ENCODE measurements around the gene GAS2L1.

Gene GAS2L1

DNA sequence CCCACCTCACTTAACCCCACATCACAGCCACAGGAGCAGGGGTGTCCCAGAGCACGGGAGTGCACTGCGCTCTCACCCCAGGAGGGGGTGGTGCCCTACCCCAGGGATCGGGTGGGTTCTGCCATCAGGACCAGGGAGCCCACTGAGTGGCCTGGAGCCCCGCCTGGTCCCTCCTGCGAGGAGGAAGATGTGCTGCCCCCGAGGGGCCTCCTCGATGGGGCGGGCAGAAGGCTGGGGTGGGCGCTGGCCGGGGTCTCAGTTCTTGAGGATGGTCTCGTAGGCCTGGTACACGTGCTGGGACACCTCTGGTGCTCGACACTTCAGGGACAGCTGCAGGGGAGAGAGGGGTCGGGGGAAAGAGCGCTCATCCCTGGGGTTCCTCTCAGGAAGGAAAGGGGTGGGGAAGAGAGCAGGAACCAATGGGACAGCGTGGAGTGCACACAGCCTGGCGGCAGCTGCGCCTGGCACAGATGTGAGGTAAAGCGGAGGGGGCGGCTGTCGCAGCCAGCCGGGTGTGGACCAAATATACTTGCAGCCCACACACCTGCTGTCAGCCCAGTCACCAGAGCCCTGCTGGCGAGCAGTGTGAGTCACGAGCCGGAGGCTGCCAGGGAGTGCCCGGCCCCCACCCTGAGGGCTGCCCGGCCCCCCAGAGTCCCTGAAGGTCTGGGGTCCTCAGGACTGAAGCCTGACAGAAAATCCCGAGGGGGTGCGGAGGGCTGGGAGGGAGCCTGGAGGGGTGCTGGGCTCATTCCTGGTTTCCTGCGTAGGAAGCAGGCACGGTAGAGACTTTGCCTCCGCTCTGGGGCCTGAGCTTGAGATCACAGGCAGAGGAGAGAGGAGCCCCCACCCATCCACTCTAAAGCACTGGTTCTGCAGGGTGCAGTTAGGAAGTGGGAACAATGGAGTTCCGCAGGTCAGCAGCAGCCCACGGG, 22.4 kb downstream of the GAS2L1 start:
- DNase-seq = no peak

DNA sequence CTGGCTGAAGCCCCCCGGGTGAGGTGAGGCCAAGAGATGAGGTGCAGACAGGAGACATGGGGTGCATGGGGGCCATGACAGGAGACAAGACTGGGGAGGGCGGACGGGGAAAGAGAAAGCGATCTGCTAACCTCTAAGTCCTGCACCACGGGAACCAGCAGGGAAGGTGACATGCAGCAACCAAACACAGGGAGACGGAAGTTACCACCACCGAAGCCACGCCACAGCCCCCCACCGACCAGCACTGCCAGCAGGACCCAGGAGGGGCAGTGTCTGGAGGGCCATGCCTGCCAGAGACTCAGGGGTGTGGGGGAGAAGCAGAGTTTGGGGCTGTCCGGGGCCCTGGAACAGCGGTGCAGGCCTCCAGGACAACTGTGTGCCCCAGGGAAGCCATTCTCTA, 23.1 kb downstream of the GAS2L1 start:
- no peak for DNase-seq

DNA sequence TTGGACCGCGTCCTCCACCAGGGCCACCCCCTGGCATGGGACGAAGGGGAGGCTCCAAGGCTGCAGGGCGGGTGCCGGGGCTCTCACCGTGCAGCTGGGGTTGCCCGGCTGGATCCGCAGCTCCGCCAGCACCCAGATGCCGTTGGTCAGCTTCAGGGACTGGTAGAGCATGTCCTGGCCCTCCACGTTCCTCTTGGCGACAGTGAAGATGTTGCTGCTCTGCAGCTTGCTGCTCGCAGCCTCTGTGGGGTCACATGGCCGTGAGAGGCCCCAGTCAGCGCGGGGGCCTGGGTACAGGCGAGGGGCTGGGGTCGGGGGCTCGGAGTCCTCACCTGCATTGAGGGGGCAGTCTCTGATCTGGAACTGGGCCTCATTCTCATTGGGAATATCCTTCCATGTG, 23.8 kb downstream of the GAS2L1 start:
- no peak for DNase-seq

DNA sequence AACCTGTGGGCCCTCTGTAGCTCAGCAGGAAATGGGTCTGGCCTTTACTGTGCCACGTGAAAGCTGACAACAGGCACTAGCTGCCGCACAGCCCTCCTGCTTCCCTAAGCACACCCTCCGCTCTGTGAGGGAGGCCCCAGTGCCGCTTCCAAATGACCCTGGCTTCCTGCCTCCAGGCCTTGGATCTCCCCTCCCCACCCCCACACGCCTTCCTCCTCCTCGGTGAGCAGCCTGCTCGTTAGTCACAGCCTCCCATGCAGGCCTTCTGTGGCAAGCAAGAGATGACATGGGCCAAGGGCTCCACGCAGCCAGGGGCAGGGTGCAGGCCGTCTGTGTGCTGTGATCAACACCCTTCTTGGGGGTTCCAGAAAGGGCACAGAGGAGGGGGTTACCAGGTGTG, 24.3 kb downstream of the GAS2L1 start:
- DNase-seq = no peak

DNA sequence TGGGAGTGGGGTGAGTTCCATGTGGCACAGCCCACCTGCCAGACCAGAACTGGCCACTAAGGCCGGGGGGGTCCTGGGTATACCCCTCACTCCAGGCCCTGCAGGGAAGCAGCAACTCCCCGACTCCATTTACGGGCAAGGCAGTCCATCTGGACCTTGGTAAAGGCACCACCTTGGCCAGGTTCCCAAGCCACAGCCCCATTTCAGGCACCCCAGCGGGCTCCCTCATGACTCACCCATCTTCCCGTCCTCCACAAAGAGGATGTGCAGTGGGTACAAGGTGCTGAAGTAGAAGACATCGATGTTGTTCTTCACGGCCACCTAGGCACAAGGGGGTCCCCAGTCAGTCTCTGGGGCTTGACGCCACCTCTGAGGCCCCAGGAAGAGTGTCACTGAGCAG, 24.8 kb downstream of the GAS2L1 start:
- no peak for DNase-seq

DNA sequence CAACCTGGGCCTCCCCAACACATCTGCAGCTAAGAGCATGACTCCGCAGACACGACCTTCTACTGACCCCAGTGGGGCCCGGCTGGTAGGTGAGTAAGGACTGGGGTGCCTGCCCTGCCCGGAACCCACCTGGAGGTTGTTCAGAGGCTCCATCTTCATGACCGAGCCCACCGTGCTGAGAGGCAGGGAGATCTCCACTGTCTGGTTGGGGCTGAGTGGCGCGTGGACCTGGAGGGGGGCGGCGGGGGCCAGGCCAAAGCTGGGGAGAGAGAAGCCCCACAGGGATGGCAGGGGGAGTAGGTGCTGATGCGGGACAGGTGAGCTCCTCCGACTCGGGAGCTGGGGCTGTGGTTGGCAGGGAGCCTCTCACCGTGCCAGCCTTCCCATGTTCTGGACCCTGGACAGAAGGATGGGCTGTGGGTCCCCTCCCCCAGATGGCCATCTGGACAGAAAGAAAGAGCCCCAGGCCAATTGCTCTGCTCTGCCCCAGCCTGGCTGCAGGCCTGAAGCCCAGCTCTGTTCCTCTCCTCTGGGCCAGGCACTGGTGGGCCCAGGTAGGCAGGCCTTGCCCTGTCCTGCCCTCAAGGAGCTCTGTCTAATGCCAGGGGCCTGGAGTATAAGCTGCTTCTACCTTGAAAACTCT, 25.3 kb downstream of the GAS2L1 start:
- DNase-seq = no peak

DNA sequence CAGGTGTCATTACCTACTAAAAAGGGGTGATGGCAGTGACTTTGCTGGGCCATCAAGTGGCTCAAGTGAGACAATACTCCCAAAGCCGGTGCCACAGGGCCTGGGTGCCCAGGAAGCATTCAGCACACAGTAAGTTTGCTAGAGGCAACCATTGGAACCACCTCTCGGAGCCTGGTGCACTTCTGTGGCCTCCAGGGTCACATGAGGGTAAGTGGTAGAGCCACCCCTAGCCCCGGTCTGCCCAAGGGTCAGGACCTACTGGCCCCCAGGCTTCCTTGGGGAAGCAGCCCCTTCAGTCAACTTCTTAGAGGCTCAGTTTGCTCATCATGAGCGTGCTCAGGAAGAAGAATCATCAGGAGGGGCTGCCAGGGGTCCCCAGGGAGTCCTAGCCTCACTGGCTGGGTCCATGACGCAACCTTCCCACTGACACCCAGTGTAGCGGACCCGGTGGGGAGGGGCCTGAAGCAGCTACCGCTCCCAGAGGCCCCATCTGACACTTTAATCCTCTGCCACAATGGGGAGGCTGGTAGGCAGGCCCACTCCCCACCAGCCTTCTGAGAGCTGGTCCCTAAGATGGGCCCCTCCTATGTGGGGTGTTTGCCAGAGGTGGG, 26.5 kb downstream of the GAS2L1 start:
- DNase-seq = no peak

DNA sequence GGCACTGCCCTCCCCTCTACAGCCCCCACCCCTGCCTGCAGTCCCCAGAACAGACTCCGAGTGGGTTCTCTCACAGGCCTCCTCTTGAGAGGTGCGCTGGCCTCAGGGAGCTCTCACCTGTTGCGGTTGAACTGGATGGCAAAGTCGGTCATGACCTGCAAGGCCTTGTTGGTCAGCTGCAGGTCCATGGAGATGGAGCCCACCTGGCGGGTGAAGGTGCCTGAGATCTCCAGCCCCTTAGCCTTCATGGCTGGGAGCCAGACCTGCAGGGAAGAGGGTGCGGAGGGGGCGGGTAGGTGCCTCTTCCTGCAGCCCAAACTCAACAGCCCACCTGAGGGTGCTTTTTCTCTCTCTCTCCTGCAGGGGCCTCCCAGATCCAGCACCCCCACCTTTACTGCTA, 27.7 kb downstream of the GAS2L1 start:
- no peak for DNase-seq

DNA sequence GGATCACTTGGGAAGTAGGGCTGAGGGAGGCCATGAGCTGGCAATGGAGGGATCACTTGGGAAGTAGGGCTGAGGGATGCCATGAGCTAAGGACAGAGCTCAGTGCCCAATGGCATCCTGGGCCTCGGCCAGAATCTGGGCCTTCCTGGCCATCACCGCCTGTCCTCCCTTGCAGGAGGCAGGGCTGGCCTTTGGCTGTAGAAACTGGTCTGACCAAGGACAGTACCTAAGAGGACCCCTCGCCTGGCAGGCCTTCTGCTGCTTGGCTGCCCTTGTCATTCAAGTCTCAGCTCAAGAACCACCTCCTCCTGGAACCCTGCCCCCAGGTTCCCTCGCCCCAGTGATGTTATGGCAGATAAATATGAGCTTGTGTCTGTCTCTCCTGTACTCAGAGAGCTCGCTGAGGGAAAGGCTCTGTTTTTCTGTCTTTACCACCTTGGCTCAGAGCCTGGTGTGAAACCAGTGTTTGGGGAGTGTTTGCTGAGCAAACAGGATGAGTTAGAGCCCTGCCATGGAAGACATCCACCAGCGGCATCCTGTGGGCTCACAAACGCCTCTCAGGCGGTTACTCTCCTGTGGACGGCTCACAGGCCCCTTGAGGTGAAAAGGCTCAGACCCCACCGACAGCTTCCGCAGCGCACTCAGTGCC, 28.4 kb downstream of the GAS2L1 start:
- no peak for DNase-seq

DNA sequence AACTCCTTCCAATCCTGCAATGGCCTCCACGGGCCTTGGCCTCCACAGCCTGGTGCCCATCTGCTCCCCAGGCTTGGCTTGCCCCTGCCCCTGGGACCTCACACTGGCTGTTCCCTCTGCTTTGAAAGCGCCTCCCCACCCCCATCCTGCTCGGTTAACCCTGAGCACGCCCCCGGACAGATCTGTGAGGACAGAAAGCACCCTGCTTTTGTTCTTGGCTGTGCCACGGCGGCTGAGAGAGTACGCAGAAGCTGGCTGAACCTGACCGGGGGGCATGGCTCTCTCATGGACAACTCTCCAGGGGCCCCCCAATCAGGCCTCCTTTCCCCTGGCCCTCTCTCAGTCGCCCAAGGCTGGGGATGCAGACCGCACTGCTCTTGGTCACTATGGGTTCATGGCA, 29.2 kb downstream of the GAS2L1 start:
- no peak for DNase-seq

DNA sequence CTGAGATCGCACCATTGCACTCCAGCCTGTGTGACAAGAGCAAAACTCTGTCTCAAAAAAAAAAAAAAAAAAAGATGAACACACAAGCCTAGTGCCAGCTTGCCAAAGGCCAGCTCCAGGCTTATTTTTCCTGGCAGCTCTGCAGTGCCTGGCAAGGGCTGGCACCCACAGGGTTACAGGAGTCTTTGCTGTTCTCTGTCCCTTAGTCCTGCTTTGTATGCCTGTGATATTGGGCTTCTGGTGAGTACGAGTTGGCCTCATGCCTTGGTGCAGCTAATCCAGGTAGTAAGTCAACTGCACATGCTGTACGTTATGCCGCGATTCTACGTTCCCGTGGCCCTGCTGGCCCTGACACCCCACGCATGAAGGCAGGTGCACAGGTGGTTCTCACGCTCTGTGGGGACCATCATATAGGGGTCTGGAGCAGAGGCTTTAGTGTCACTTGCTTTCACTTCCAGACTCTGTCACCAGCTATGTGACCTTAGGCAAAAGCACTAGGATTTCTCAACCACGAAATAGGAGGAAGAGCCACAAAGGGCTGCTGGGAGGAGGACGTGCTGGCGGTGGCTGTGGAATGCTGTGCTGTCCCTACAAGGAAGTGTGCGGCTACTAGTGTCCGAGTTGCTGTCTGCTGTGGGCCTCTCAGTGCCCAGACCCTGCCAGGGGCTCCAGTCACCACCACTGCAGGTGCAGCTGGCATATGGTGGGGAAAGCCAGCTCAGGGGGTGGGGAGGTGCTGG, 30.5 kb downstream of the GAS2L1 start:
- no peak for DNase-seq

DNA sequence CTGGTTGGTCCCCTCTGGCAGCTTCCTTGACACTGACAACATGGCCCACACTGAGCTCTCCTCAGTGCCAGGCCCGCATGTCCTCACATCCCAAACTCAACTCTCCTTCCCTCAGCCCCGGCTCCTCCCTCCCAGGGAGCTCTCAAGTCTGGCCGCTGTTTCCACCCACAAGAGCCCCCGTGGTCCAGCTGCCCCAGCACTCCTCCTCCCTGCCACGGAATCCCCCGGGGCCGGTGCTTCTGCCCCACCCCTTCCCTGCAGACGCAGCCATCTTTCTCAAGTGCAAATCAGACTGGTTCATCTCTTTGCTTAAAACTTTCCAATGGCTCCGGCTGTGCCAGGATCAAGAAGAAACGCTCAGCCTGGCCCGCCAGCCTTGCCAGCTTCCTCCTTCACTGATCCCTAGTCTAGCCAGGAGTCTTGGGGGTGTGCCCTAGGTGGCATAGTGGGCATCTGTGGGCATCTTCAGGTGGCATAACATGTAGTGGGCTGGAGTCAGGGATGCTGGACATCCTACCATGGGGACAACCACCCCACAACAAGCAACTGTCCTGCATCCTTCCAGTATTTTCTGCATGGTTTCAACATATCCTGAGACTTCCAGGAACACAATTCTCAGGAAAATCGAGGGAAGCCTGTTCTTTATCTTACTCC, 31.3 kb downstream of the GAS2L1 start:
- DNase-seq = no peak

DNA sequence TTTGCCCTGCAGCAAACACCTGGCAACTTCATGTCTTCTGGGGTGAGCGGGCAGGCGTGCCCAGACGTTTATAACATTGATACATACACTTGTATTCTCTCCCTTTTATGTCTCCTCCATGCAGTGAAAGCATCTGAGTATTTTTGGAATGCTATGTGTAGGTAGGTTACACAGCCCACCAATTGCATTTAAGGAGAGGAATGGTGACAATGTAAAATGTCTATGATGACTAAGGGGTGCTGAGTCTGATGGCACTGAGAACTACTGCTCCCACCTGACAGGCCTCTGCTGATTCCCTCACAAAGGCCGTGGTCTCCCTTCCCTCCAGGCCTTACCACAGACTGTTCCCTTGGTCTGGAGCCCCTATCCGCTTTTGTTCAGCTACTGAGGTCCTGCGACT, 31.9 kb downstream of the GAS2L1 start:
- DNase-seq = no peak

DNA sequence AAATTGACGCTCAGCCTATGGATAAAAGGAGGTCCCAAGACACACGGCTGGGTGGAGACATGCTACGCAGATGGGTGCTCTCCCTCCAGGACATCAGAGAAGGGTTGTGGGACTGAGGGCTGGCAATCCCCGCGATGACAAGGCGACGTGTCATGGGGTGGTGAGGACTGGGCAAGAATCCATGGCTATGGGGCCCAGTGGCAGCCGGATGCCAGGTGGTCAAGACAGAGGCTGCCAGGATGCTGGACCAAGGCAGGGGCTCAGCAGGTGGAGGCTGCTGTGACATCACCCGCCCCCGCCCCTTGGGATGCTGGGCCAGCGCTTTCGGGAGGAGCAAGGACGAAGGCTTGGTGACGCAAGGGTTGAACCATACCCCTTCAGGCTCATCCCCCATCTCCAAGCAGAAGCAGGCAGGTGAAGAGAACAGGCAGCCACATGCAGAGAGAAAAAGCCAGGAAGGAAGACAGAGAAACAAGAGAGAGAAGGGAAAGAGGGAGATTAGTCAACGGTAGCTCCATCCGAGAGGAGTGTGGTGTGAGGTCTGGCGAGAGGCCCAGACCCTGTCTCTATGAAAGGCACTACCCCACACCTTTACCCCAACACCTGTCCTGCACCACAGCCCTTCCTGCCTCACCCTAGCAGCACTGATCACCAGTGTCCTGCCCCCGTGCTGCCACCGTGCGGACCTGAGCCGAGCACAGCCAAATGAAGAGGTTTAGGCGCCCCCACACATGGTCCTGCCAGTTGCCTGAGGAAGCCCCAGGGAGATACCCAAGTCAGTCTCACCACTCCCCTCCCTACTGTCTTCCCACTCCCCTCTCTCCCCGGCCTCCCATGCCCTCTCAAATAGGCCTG, 33.2 kb downstream of the GAS2L1 start:
- DNase-seq = no peak

DNA sequence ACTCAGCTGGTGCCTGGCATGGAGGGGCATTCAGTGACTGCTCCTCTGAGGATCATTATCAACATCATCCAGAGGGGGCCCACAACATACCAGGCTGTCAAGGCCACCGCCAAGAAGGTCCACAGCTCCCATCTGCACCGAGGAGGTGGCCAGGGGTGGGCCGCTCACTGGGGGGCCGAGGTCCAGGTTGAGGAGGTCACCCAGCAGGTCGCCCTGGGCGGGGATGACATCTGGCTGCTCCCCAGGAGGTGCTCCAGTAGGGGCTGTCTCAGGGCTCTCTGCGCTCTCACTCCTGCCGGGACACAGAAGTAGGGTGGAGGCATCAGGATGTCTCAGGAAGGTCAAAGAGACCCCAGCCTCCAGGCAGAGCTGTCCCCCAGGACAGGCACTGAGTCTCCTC, 34.1 kb downstream of the GAS2L1 start:
- no peak for DNase-seq

DNA sequence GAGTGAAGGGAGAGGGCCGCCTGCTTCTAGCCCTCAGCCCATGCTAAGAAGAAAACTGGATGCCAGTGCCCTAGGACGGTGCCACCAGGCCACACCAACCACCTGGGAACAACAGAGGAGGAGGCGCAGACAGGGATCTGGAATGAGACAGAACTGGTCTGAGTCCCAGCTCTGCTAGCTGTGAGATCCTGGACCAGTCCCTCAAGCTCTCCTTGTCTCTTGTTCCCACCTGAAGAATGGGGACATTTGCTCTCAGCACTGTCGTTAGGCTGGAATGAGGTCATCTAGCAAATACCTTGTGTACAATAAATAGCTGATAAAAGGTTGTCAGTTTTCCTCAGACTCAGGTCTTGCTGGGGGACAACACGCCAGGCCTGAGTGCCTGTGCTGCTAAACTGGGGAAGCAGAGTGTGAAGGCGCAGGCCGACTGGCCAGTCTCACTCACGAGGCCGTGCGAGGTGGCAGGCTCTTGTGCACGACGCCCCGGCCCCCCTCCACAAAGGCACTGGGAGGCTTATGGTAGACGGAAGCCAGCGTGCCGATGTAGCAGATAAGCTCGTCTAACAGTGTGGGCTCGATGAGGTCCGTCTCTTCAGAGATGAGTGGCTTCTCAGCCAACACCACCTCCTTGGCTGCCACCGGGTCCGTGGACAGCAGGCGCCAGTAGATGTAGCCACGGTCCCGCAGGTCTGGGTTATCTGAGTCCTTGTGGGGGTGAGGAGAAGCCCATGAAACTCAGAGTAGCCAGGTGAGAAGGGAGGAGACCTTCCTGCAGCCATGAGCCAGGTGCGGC, 34.8 kb downstream of the GAS2L1 start:
- DNase-seq = no peak

DNA sequence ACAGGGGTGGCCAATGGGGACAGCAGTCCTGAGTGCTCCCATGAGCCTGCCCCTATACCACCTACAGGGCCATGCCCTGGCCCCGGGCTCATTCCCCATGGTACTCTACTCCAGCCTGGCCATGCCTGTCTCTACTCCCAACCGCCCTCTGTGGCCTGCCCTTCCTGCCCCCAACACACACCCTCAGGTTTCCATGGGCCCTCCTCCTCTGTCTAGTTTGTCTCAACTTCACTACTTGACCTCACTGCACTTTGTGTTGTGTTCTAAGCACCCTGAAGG, 35.3 kb downstream of the GAS2L1 start:
- DNase-seq = no peak

DNA sequence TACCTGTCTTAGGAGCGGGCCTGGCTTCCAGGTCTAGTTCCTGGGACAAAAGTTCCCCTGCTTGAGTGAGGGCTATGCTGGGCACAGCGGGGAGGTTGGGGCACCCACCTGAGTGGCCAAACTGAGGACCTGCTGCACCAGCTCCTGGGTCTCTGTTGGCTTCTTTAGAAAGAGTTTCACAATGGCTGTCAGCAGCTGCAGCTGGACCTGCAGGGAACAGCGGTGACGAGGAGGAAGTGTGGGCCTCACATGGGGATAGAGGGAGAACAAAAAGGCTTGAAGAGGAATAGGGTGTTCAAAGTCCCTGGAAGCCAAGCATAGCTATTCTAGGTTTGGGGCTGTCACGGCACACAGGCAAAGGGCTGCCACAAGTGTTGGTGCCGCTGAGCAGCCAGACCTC, 35.7 kb downstream of the GAS2L1 start:
- no peak for DNase-seq

DNA sequence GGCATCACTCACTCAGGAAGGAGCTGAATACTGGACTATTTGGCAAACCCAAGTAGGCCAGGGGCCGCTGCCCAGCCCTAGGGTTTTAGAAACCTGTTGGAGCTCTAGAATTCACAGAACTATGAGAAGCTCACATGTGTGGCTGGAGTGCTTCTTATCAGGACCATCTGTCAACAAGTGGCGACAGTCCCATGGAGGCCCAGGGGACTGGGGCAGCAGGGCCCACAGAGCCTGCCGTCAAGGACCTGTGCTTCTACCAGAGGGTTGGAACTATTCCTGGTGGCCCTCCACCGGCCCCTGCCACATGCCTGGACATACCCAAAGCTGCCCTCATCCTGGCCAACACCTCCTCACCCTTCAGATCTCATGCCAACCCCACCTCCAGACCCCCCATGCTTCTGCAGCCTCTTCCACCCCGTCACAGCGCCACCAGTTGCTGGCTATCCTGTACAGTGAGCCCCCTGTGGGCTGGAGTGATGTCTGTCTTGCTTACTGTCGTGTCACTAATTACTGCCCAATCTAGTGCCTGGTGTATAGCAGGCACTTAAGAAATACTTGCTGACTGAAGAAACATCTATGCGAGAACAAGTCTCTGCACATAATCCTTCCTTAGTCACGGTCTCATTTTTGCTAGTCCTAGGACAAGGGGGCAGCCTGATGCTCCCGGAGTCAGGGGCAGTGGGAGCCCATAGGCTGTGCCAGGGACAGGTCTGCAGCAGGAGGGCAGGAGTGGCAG, 36.3 kb downstream of the GAS2L1 start:
- no peak for DNase-seq

DNA sequence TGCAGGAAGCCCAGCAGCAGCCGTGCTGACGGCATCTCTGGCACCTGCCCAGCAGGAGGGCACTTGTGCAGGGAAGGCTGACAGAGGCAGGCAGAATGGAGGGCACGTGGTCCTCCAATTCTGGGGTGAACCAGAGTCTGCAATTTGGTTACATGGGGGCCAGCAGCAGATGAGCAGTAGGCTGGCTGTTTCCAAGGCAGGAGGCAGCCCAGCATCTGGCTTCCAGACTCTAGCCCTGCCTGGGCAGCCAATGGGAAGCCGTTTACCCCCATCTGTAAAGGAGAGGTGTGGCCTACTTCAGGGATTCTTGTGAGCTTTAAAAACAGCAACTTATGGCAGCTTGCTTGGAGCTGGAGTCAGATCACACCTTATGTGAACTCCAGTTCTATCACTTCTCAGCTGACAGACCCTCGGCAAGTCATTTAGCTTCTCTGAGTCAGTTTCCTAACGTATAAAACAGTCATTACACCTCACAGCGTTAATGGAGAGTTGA, 36.9 kb downstream of the GAS2L1 start:
- DNase-seq = no peak

All from T-helper 2 cell (primary cell).